CD4-positive, alpha-beta T cell treated with Interleukin-1 beta for 1 hour (primary cell): ENCODE data around the gene ARHGAP26.

Source experiments
- DNase-seq, 2 donors: peaks; one replicate each; pipeline ENCODE4 v3.0.0-alpha.2; 2020 to 2022

Gene ARHGAP26

GRCh38 chr5:142753116-142753631 is 17.0 kb upstream of the ARHGAP26 start:
- DNase-seq: no peak

- DNase-seq: no peak
Measured at GRCh38 chr5:142754031-142754430, 16.1 kb upstream of the ARHGAP26 start.

GRCh38 chr5:142756576-142756975 is 13.6 kb upstream of the ARHGAP26 start:
- DNase-seq: no peak

- no peak for DNase-seq
Measured at GRCh38 chr5:142757564-142757963, 12.6 kb upstream of the ARHGAP26 start.

- peak in 1 of 2 donors; percentile 14 for DNase-seq
Measured at GRCh38 chr5:142758062-142758795, 11.9 kb upstream of the ARHGAP26 start.

GRCh38 chr5:142758796-142759145 is 11.4 kb upstream of the ARHGAP26 start:
- DNase-seq: no peak

GRCh38 chr5:142763701-142764100 is 6.5 kb upstream of the ARHGAP26 start:
- no peak for DNase-seq

- no peak for DNase-seq
Measured at GRCh38 chr5:142767178-142767577, 3.0 kb upstream of the ARHGAP26 start.

- DNase-seq: no peak
Measured at GRCh38 chr5:142767911-142768310, 2.3 kb upstream of the ARHGAP26 start.

- no peak for DNase-seq
Measured at GRCh38 chr5:142769251-142769792, 855 bp upstream of the ARHGAP26 start.

GRCh38 chr5:142770650-142771609 is 753 bp downstream of the ARHGAP26 start:
- peak; percentile 47 to 58 for DNase-seq

- no peak for DNase-seq
Measured at GRCh38 chr5:142771666-142772065, 1.5 kb downstream of the ARHGAP26 start.

GRCh38 chr5:142772446-142773293 is 2.5 kb downstream of the ARHGAP26 start:
- no peak for DNase-seq

- no peak for DNase-seq
Measured at GRCh38 chr5:142777099-142777498, 6.9 kb downstream of the ARHGAP26 start.

GRCh38 chr5:142777850-142778249 is 7.7 kb downstream of the ARHGAP26 start:
- DNase-seq: no peak

- DNase-seq: no peak
Measured at GRCh38 chr5:142779163-142779840, 9.1 kb downstream of the ARHGAP26 start.

- DNase-seq: no peak
Measured at GRCh38 chr5:142780871-142781270, 10.7 kb downstream of the ARHGAP26 start.

GRCh38 chr5:142782976-142783530 is 12.9 kb downstream of the ARHGAP26 start:
- DNase-seq: no peak

- peak; percentile 36 to 49 for DNase-seq
Measured at GRCh38 chr5:142783601-142784341, 13.6 kb downstream of the ARHGAP26 start.

GRCh38 chr5:142784401-142784955 is 14.3 kb downstream of the ARHGAP26 start:
- no peak for DNase-seq
